WTC11 (cell line): ENCODE results near the gene UCN. TPM values are rescaled to one million over a fixed set of nuclear protein-coding genes. Genes with fewer than 3 reads are reported as not detected.
A peak's percentile ranks its signal among the peaks of the same experiment; 100 is the strongest.

Experiments
- ARID4B ChIP-seq: sonication (generic); formaldehyde crosslinking; IDR thresholded peaks from 2 replicates; pipeline ENCODE4 v1.8.0; 2023; ENCODE audit warnings: missing genetic modification reagents, mild to moderate bottlenecking, borderline replicate concordance
- ATF3 ChIP-seq: sonication (generic); formaldehyde crosslinking; conservative IDR thresholded peaks from 2 replicates; pipeline ENCODE4 v1.8.1; 2022; ENCODE audit warnings: mild to moderate bottlenecking, missing genetic modification reagents
- CBFB ChIP-seq: sonication (generic); formaldehyde crosslinking; IDR thresholded peaks from 2 replicates; pipeline ENCODE4 v1.8.1; 2022; ENCODE audit warnings: mild to moderate bottlenecking, low read depth, missing genetic modification reagents
- FOXK1 ChIP-seq: sonication (generic); formaldehyde crosslinking; IDR thresholded peaks from 2 replicates; pipeline ENCODE4 v1.8.0; 2022; ENCODE audit warnings: mild to moderate bottlenecking, moderate library complexity, missing genetic modification reagents
- IRF1 ChIP-seq: sonication (generic); formaldehyde crosslinking; IDR thresholded peaks from 2 replicates; pipeline ENCODE4 v1.8.0; 2023; ENCODE audit warnings: missing genetic modification reagents
- JUN ChIP-seq: sonication (generic); formaldehyde crosslinking; IDR thresholded peaks from 2 replicates; pipeline ENCODE4 v1.8.0; 2023; ENCODE audit warnings: mild to moderate bottlenecking, missing genetic modification reagents
- MAX ChIP-seq: sonication (generic); formaldehyde crosslinking; IDR thresholded peaks from 2 replicates; pipeline ENCODE4 v1.8.0; 2022; ENCODE audit warnings: mild to moderate bottlenecking, missing genetic modification reagents
- MYBL2 ChIP-seq: sonication (generic); formaldehyde crosslinking; IDR thresholded peaks from 2 replicates; pipeline ENCODE4 v1.8.1; 2023; ENCODE audit warnings: mild to moderate bottlenecking, moderate library complexity, missing genetic modification reagents
- NFATC4 ChIP-seq: fragments of 250-450 bp; sonication (Bioruptor Pico); IDR thresholded peaks from 2 replicates; pipeline ENCODE4 v1.9.0; 2021; ENCODE audit warnings: mild to moderate bottlenecking
- OVOL2 ChIP-seq: fragments of 250-450 bp; sonication (Bioruptor Pico); IDR thresholded peaks from 2 replicates; pipeline ENCODE4 v1.9.0; 2021; ENCODE audit warnings: mild to moderate bottlenecking, borderline replicate concordance
- RELA ChIP-seq: sonication (generic); formaldehyde crosslinking; IDR thresholded peaks from 2 replicates; pipeline ENCODE4 v1.8.1; 2022; ENCODE audit warnings: missing genetic modification reagents, mild to moderate bottlenecking, borderline replicate concordance
- RORB ChIP-seq: fragments of 250-450 bp; sonication (Bioruptor Pico); IDR thresholded peaks from 2 replicates; pipeline ENCODE4 v1.9.0; 2021; ENCODE audit warnings: mild to moderate bottlenecking
- SMAD4 ChIP-seq: sonication (generic); formaldehyde crosslinking; IDR thresholded peaks from 2 replicates; pipeline ENCODE4 v1.8.0; 2022; ENCODE audit warnings: mild to moderate bottlenecking, missing genetic modification reagents
- SOX15 ChIP-seq: fragments of 250-450 bp; sonication (Bioruptor Pico); IDR thresholded peaks from 2 replicates; pipeline ENCODE4 v1.9.0; 2021; ENCODE audit warnings: mild to moderate bottlenecking
- SP1 ChIP-seq: sonication (generic); formaldehyde crosslinking; conservative IDR thresholded peaks from 2 replicates; pipeline ENCODE4 v1.8.1; 2022; ENCODE audit warnings: missing genetic modification reagents
- TEAD1 ChIP-seq: sonication (generic); formaldehyde crosslinking; IDR thresholded peaks from 2 replicates; pipeline ENCODE4 v1.8.0; 2022; ENCODE audit warnings: mild to moderate bottlenecking, missing genetic modification reagents
- TEAD4 ChIP-seq: sonication (generic); formaldehyde crosslinking; IDR thresholded peaks from 2 replicates; pipeline ENCODE4 v1.8.0; 2022; ENCODE audit warnings: mild to moderate bottlenecking, missing genetic modification reagents
- USF1 ChIP-seq: sonication (generic); formaldehyde crosslinking; IDR thresholded peaks from 2 replicates; pipeline ENCODE4 v1.8.0; 2022; ENCODE audit warnings: mild to moderate bottlenecking, missing genetic modification reagents
- ZBTB21 ChIP-seq: sonication (generic); formaldehyde crosslinking; IDR thresholded peaks from 2 replicates; pipeline ENCODE4 v1.8.1; 2023; ENCODE audit warnings: mild to moderate bottlenecking, missing genetic modification reagents, borderline replicate concordance
- ZNF281 ChIP-seq: sonication (generic); formaldehyde crosslinking; IDR thresholded peaks from 2 replicates; pipeline ENCODE4 v1.8.0; 2023; ENCODE audit warnings: mild to moderate bottlenecking, missing genetic modification reagents
- ZNF396 ChIP-seq: fragments of 250-450 bp; sonication (Bioruptor Pico); IDR thresholded peaks from 2 replicates; pipeline ENCODE4 v1.8.0; 2021; ENCODE audit warnings: mild to moderate bottlenecking, moderate library complexity, borderline replicate concordance
- ZNF512 ChIP-seq: sonication (generic); formaldehyde crosslinking; IDR thresholded peaks from 2 replicates; pipeline ENCODE4 v1.8.1; 2022; ENCODE audit warnings: missing genetic modification reagents, borderline replicate concordance
- ZNF532 ChIP-seq: fragments of 250-450 bp; sonication (Bioruptor Pico); IDR thresholded peaks from 2 replicates; pipeline ENCODE4 v1.9.0; 2021; ENCODE audit warnings: mild to moderate bottlenecking, borderline replicate concordance
- total RNA-seq: library from RNA; stranded (reverse); gene quantifications from 3 replicates; pipeline ENCODE4 v1.2.3, GENCODE V29; 2021

UCN gene
- total RNA-seq, 1 experiment from 2014 or later: 0.68 TPM

- no peak for TF ChIP-seq ZNF512 (CRISPR knock-in tag)
- peak; percentile 43; the same call in 1 of the 2 replicates for TF ChIP-seq JUN
- peak; percentile 95 for TF ChIP-seq MAX (CRISPR knock-in tag)
- peak; percentile 95; the same call in 1 of the 2 replicates for TF ChIP-seq CBFB (CRISPR knock-in tag)
- TF ChIP-seq ZNF532 (CRISPR knock-in tag): no peak
- TF ChIP-seq IRF1: peak; percentile 33; the same call in 1 of the 2 replicates
- peak; percentile 68 for TF ChIP-seq USF1 (CRISPR knock-in tag)
- no peak for TF ChIP-seq RORB
- TF ChIP-seq SMAD4 (CRISPR knock-in tag): 0 out of 2 replicates have a peak, but pooled peaks have one; percentile 47
- TF ChIP-seq SOX15: no peak
- TF ChIP-seq TEAD1 (CRISPR knock-in tag): 0 out of 2 replicates have a peak, but pooled peaks have one; percentile 38
- TF ChIP-seq ZBTB21 (CRISPR knock-in tag): peak; percentile 74; the same call in 1 of the 2 replicates
- no peak for TF ChIP-seq ZNF281 (CRISPR knock-in tag)
- TF ChIP-seq TEAD4: no peak
- peak; percentile 85 for TF ChIP-seq SP1 (CRISPR knock-in tag)
- TF ChIP-seq ARID4B: no peak
- no peak for TF ChIP-seq ATF3 (CRISPR knock-in tag)
- TF ChIP-seq FOXK1: peak; percentile 93
- no peak for TF ChIP-seq NFATC4 (CRISPR knock-in tag)
- TF ChIP-seq OVOL2 (CRISPR knock-in tag): no peak
- TF ChIP-seq MYBL2 (CRISPR knock-in tag): peak; percentile 73; the same call in 1 of the 2 replicates
- TF ChIP-seq RELA (CRISPR knock-in tag): peak; percentile 52; the same call in 1 of the 2 replicates
- no peak for TF ChIP-seq ZNF396
Measured at GRCh38 chr2:27356382-27357181, 48.3 kb upstream of the UCN start, which contains the start of gene GTF3C2 (continued).
